Muscle layer of duodenum (tissue), 2 donors: Measurements from ENCODE around the gene SNX15.
A peak's percentile ranks its signal among the peaks of the same experiment; 100 is the strongest.

Experiments used
- H3K27ac ChIP-seq: one replicate; pipeline ENCODE4 v1.7.0; 2013; ENCODE audit warnings: mild to moderate bottlenecking, low read length
- H3K27me3 ChIP-seq: one replicate; pipeline ENCODE4 v1.7.0; 2013; ENCODE audit warnings: low read depth, mild to moderate bottlenecking, control low read depth, low read length
- H3K36me3 ChIP-seq, 2 donors: one replicate each; pipeline ENCODE4 v1.7.0; 2013; ENCODE audit warnings: low read length in 2 of 2, control low read depth in 1 of 2, mild to moderate bottlenecking in 1 of 2; ENCODE audit not compliant: insufficient read depth in 2 of 2, control insufficient read depth in 1 of 2
- H3K4me1 ChIP-seq, 2 donors: one replicate each; pipeline ENCODE4 v1.7.0; 2013; ENCODE audit warnings: low read length in 2 of 2, mild to moderate bottlenecking in 2 of 2, control low read depth in 1 of 2, moderate library complexity in 1 of 2; ENCODE audit not compliant: insufficient read depth in 2 of 2, control insufficient read depth in 1 of 2
- H3K4me3 ChIP-seq, 2 donors: one replicate each; pipeline ENCODE4 v1.7.0; 2013; ENCODE audit warnings: low read length in 2 of 2, low read depth in 1 of 2, mild to moderate bottlenecking in 1 of 2
- H3K9me3 ChIP-seq, 2 donors: one replicate each; pipeline ENCODE4 v1.7.0; 2013; ENCODE audit warnings: low read length in 2 of 2, control low read depth in 1 of 2, mild to moderate bottlenecking in 1 of 2; ENCODE audit not compliant: control insufficient read depth in 1 of 2
- donor health status: healthy.

Gene SNX15

DNA sequence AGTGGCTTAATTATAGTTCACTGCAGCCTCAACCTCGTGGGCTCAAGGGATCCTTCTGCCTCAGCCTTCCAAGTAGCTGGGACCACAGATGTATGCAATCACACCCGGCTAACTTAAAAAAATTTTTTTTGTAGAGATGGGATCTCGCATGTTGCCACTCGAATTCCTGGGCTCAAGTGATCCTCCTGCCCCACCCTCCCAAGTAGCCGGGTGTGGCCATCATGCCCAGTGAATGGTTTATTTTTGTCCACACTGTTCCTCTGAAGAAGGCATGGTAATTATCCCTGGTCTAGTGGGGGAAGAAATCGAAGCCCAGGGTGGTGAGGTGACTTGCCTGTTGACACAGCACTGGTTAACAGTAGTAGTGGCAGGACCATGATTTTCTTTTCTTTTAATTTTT, 15.7 kb downstream of the SNX15 start:
- Histone ChIP-seq H3K9me3 (no peaks in the 10 kb centered on the region), H3K27ac (no peak overlapping the region), H3K4me1 (peaks cover 0 to 38% of the 10 kb centered on the region in 2 donors), H3K4me3 (no peak overlapping the region), H3K27me3 (no peaks in the 10 kb centered on the region), H3K36me3 (peaks cover 8 to 13% of the 10 kb centered on the region in 2 donors)

DNA sequence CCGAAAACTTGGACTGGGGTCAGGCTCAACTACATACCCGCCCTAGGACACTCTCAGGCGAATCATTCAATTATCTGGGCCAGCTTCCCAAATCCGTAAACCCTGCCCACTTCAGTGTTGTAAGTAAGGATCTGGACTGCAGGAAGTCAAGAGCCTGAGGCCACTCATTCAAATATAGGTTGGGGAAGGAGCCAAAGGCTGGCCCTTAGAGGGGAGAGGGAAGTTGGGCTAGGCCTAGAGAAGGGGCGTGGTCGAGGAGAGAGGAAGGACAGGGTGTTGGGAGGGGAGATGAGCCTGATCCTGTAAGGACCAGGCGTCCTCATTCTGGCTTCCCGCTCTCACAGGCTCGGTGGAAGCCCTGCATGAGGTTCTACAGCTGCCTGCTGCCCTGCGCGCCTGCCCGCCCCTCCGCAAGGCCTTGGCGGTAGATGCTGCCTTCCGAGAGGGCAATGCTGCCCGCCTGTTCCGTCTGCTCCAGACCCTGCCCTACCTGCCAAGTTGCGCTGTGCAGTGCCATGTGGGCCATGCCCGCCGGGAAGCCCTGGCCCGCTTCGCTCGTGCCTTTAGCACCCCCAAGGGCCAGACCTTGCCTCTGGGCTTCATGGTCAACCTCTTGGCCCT, 16.8 kb downstream of the SNX15 start:
- H3K36me3 ChIP-seq = peaks cover 4 to 5% of the 10 kb centered on the region in 2 donors
- no peaks in the 10 kb centered on the region for H3K9me3 ChIP-seq
- H3K4me3 ChIP-seq = no peak overlapping the region
- peaks cover 0 to 44% of the 10 kb centered on the region in 2 donors for H3K4me1 ChIP-seq
- H3K27ac ChIP-seq = no peak overlapping the region
- no peaks in the 10 kb centered on the region for H3K27me3 ChIP-seq

DNA sequence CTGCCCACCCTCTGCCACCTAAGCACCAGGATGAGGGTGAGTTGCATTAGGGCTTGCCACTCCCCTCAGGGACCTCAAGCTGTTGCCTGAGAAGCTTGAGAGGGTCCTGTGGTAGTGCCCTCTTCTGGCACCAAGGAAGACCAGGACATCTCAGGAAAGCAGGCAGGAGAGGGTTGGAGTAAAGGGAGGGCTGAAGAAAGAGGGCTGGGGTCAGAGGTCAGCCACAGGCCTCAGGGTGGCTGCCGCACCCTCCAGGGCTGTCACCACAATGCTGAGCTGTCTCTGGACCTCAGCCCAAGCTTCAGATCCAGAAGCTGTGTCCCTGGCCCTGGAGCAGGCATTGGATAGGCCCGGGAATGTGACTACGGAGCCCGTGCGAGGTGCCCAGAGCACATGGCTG, 17.8 kb downstream of the SNX15 start:
- Histone ChIP-seq H3K27me3 (no peaks in the 10 kb centered on the region), H3K9me3 (no peaks in the 10 kb centered on the region), H3K4me3 (no peak overlapping the region), H3K36me3 (peaks cover 4 to 5% of the 10 kb centered on the region in 2 donors), H3K4me1 (peaks cover 0 to 41% of the 10 kb centered on the region in 2 donors), H3K27ac (no peak overlapping the region)

DNA sequence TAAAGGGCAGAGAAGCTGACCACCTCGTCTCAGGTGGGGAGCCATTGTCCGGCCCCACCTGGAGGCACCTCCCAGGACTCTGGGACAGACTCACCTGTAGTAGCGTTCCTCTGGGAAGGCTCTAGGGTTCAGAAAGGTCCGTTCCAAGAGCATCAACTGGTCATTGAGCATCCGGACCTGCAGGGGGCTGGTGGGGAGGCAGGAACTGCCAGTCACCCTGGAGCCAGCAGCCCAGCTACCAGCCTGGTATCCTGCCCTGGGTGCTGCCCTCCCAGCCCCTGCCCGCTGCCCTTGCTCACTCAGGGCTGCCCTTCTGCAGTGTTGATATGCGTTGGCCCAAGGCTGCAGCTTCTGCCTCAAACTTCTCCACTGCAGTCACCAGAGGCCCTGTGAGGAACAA, 18.5 kb downstream of the SNX15 start:
- no peak overlapping the region for H3K4me3 ChIP-seq
- no peak overlapping the region for H3K27ac ChIP-seq
- H3K9me3 ChIP-seq = no peaks in the 10 kb centered on the region
- peaks cover 0 to 36% of the 10 kb centered on the region in 2 donors for H3K4me1 ChIP-seq
- H3K36me3 ChIP-seq = peaks cover 4 to 5% of the 10 kb centered on the region in 2 donors
- no peaks in the 10 kb centered on the region for H3K27me3 ChIP-seq

DNA sequence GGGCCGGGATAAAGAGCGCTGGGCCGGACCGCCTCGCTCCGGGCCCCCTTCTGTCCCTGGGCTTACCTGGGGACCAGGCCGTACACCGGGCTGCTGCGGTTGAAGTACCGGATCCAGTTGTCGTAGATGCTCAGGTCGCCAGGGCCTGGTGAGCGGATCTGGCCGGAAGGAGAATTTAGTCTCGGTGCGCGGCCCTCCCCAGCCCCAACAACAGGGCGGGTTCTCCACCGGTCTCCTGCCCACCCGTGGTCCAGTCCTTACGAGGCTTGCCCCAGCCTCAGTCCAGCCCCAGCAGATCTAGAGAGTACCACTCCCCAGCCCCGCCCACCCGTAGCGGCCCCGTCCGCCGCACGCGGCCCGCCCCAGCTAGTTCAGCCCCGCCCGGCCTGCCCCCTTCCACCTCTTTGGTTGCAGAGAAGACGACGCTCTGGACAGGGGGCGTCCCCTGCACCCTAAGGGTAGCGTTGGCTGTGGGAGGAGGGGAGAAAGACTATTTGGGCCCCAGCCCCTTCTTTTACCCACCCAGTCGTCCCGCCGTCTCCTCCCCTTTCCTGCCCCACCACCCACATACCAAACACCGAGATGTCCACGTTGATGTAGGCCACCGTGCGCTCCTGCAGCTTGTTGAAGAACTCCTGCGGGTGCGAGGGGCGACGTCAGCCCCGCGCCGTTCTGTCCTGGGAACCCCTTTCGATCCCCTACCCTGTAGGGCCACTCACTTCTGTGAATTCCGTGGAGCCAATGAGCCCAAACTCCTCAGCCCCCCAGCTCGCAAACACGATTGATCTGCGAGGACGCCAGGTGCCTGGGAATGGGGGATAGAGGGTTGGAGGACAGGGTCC, 20.6 kb downstream of the SNX15 start:
- H3K9me3 ChIP-seq = no peaks in the 10 kb centered on the region
- H3K27ac ChIP-seq = no peak overlapping the region
- no peaks in the 10 kb centered on the region for H3K27me3 ChIP-seq
- H3K36me3 ChIP-seq = peaks cover 4 to 5% of the 10 kb centered on the region in 2 donors
- peak overlapping the region; percentile 57 to 74 for H3K4me3 ChIP-seq
- H3K4me1 ChIP-seq = peaks cover 0 to 23% of the 10 kb centered on the region in 2 donors

DNA sequence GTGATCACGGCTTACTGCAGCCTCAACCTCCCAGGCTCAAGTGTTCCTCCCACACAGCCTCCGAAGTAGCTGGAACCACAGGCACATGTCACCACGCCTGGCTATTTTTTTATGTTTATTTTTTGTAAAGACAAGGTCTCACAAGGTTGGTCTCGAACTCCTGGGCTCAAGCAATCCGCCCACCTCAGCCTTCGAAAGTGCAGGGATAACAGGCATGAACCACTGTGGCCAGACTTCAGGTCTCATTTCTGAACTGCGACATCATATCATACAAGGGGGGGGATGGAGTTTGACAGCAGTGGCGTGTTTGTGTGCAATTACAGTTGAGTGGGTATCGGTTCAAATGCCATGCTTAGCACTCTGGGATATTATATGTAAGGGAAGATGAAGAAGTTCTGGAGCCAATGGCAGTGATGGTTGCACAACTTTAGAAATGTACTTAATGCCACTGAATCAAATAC, 24.2 kb downstream of the SNX15 start:
- H3K27ac ChIP-seq = no peak overlapping the region
- H3K9me3 ChIP-seq = no peaks in the 10 kb centered on the region
- no peaks in the 10 kb centered on the region for H3K36me3 ChIP-seq
- peaks cover 0 to 16% of the 10 kb centered on the region in 2 donors for H3K4me1 ChIP-seq
- no peak overlapping the region for H3K4me3 ChIP-seq
- no peaks in the 10 kb centered on the region for H3K27me3 ChIP-seq

DNA sequence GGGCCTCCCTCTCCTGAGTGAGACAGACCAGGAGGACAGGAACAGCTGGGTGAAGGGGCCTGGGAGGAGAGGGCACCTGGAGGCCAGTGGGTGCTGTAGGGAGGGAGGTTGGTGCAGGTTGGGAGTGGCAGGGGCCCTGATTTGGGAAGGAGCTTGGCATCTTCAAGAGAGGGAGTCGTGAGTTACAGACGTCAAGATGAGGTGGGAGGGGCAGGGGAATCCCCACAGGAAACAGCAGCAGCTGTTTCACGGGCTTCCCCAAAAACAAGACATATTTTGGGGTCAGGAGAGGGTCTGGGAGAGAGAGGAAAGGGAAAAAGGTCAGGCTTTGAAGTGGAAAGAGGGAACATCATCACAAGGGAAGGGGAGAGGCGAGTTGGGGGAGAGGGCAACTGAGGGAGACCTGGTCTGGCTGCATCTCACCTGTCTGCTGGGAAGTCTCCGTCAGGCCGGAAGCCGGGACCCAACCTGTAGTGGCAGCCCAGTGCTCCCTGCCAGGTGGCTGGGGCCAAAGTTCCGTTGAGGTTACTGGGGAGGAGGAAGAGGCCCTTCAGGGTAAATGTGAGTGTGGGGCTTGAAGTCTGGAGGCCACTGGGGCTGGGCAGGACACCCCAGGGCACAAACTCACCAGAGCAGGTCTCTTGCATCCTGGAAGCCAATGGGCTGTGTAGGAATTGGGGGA, 26.7 kb downstream of the SNX15 start:
- Histone ChIP-seq H3K27ac (no peak overlapping the region), H3K4me3 (no peak overlapping the region), H3K36me3 (no peaks in the 10 kb centered on the region), H3K9me3 (no peaks in the 10 kb centered on the region), H3K4me1 (no peaks in the 10 kb centered on the region), H3K27me3 (no peaks in the 10 kb centered on the region)

DNA sequence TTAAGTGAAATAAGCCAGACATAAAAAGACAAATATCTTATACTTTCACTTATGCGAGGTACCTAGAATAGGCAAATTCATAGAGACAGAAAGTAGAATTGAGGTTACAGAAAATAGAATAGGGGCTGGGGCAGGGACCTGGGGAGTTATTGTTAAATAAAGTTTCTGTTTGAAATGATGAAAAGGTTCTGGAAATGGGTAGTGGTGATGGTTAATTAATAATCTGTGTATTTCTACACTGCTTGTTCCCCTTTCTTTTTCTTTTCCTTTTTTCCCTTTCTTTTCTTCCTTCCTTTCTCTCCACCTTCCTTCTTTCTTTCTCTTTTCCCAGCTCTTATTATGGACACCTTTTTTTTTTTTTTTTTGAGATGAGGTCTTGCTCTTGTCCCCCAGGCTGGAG, 28.3 kb downstream of the SNX15 start:
- H3K27me3 ChIP-seq = no peaks in the 10 kb centered on the region

DNA sequence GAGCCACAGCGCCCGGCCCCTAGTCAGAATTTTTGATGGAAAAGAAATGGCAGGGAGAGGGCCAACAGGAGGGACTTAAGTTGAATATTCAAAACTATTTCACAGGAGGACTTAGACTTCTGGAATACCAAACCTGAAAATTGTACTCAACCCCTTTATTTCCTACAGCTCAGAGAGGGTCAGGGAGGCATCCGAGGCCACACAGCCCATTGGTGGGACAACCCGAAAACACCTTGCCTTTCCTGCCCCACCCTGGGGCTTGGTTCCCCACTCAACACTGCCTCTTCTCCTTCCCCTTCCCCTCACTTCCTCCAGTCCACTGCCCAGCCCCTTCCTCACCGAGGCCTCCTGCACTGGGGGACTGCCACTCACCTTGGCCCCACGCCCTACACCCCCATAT, 29.8 kb downstream of the SNX15 start:
- Histone ChIP-seq H3K4me1 (no peaks in the 10 kb centered on the region), H3K27ac (no peak overlapping the region), H3K9me3 (no peaks in the 10 kb centered on the region), H3K27me3 (no peaks in the 10 kb centered on the region), H3K36me3 (no peaks in the 10 kb centered on the region), H3K4me3 (no peak overlapping the region)

More for the DNA sequence above, 28.3 kb downstream of the SNX15 start:
- H3K9me3 ChIP-seq = no peaks in the 10 kb centered on the region
- no peaks in the 10 kb centered on the region for H3K36me3 ChIP-seq
- H3K4me1 ChIP-seq = no peaks in the 10 kb centered on the region
- H3K27ac ChIP-seq = no peak overlapping the region
- H3K4me3 ChIP-seq = no peak overlapping the region

DNA sequence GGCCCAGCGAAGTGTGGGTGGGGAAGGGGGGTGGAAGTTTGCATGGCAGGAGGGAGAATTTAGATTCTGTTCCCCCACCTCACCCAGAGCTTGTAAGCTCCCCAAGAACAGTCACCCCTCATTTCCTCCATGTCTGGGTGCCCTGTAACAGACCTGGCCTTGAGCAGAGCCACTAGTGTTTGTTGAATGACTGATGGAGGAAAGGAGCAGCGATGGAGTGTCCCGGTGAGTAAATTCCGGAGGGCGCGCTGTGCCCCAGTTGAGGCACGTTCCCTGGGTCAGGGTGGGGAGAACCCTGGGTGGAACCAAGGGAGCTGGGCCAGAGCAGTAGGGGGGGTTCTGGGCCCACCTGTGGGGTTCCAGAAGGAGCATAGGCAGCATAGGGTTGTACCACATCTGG, 30.3 kb downstream of the SNX15 start:
- no peaks in the 10 kb centered on the region for H3K36me3 ChIP-seq
- no peaks in the 10 kb centered on the region for H3K9me3 ChIP-seq
- H3K27ac ChIP-seq = no peak overlapping the region
- no peak overlapping the region for H3K4me3 ChIP-seq
- H3K4me1 ChIP-seq = no peaks in the 10 kb centered on the region
- no peaks in the 10 kb centered on the region for H3K27me3 ChIP-seq

DNA sequence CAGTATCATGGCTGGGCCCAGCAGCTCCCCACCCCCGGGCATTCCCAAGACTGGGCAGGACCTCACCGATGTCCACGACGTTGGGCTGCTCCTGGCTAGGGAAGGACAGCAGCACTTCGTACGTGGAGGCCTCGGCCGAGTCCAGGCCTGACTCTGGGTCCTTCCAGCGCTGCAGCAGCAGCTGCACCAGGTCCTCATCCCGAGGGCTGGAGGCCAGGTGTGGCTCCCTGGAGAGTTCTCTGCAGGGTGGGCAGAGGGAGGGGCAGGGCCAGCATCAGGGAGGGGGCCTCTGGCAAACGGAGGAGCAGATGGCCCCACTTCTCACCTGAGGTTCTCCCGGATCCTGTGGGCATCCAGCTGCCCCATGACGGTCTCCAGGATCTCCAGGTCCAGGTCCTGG, 30.8 kb downstream of the SNX15 start:
- no peaks in the 10 kb centered on the region for H3K36me3 ChIP-seq
- H3K9me3 ChIP-seq = no peaks in the 10 kb centered on the region
- H3K27me3 ChIP-seq = no peaks in the 10 kb centered on the region
- no peaks in the 10 kb centered on the region for H3K4me1 ChIP-seq
- no peak overlapping the region for H3K27ac ChIP-seq
- H3K4me3 ChIP-seq = no peak overlapping the region
